ENCODE results near the gene INPP1. TPM values are rescaled to one million over a fixed set of nuclear protein-coding genes. Genes with fewer than 3 reads are reported as not detected.

The INPP1 gene
- total RNA-seq, 1 experiment from 2014 or later, result 23.2 TPM

DNA sequence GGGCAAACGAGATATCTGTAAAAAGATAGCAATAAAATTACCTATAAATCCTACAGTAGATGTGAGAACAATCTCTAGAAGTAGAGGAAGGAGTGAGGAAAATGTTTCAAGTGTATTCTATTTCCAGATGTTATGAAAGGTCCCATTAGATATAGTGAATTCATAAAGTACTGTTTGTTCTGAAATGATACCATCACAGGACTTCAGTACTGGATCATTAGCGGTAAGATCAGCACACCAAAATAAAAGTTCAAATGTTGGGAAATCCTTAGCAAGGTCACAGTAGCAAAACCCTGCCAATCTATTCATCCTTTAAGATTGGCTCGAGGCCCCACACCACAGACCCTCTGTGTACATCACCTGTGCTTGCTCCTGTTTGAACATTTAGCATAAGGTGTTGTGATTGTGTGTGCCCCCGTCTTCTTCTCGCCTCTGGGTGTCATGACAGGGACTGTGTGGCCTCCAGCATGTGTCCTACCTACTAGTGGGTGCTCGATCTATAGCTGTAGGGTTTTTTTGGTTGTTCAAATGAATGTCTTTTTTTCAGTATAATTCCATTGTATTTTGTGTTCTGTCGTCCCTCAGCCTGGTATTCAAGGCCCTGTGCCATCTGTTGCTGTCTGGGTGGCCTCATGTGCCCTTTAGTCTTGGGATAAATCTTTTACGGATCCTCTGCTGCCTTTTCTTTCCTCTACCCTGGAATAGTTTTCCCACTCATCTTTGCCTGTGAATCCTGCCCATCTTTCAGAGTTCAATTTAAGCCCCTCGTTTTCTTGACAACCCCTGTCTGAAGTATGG is 73.9 kb downstream of the INPP1 start:
- Mint-ChIP-seq H3K27ac (ENCODE audit: unreplicated experiment) (no peak overlapping the region), H3K4me3 (ENCODE audit: unreplicated experiment) (no peak overlapping the region), H3K27me3 (ENCODE audit: insufficient read depth, unreplicated experiment) (no peaks in the 10 kb centered on the region), H3K36me3 (ENCODE audit: insufficient read depth, unreplicated experiment) (no peaks in the 10 kb centered on the region), H3K9me3 (ENCODE audit: unreplicated experiment) (no peaks in the 10 kb centered on the region), H3K4me1 (ENCODE audit: low read depth, unreplicated experiment) (no peaks in the 10 kb centered on the region)
- Histone ChIP-seq H3K4me1 (no peaks in the 10 kb centered on the region), H3K9me3 (no peaks in the 10 kb centered on the region), H3K4me3 (ENCODE audit: low read depth, low read length) (no peak overlapping the region), H3K27me3 (replicated peaks; ENCODE audit: control insufficient read depth, insufficient read depth, low read length) (no peaks in the 10 kb centered on the region), H3K36me3 (ENCODE audit: control insufficient read depth, insufficient read depth, low read length) (no peaks in the 10 kb centered on the region)
- no TSS peak for BruUV-seq (replicated peaks)
- POLR2A ChIA-PET, result no interaction called here
- TF ChIP-seq, protein P1, sequence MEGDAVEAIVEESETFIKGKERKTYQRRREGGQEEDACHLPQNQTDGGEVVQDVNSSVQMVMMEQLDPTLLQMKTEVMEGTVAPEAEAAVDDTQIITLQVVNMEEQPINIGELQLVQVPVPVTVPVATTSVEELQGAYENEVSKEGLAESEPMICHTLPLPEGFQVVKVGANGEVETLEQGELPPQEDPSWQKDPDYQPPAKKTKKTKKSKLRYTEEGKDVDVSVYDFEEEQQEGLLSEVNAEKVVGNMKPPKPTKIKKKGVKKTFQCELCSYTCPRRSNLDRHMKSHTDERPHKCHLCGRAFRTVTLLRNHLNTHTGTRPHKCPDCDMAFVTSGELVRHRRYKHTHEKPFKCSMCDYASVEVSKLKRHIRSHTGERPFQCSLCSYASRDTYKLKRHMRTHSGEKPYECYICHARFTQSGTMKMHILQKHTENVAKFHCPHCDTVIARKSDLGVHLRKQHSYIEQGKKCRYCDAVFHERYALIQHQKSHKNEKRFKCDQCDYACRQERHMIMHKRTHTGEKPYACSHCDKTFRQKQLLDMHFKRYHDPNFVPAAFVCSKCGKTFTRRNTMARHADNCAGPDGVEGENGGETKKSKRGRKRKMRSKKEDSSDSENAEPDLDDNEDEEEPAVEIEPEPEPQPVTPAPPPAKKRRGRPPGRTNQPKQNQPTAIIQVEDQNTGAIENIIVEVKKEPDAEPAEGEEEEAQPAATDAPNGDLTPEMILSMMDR (IDR thresholded peaks at IDR 0.05; ENCODE audit: insufficient read depth in 1 of 2, low read depth in 1 of 2, low read length in 1 of 2, severe bottlenecking in 1 of 2, unreplicated experiment in 1 of 2), result no peak
- CTCF ChIA-PET, result no interaction called here
- DNase-seq, result no peak
- intact Hi-C loops (cut with micrococcal nuclease; ENCODE audit: unreplicated experiment), result no loop called here

DNA sequence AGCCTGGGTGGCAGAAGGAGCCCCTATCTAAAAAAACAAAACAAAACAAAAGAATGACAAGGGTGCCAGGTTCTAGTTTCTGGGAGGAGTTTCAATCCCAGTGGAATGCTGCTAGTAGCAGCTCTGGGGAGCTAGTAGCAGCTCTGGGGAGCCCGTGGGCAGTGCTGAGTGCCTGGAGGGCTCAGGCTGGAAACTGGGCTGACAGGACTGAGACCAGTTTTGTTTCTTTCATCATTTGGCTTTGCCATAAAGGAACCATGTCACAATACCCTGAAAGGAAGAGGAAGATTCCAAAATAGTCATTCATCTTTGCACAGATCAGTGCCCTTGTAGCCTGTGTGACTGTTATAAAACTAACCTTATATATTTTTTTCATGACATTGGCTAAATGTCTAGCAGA is 75.3 kb downstream of the INPP1 start:
- POLR2A ChIA-PET, result no interaction called here
- peak in 1 of 2 experiments; percentile 18 for DNase-seq
- H3K27ac Mint-ChIP-seq (ENCODE audit: unreplicated experiment), result no peak overlapping the region

DNA sequence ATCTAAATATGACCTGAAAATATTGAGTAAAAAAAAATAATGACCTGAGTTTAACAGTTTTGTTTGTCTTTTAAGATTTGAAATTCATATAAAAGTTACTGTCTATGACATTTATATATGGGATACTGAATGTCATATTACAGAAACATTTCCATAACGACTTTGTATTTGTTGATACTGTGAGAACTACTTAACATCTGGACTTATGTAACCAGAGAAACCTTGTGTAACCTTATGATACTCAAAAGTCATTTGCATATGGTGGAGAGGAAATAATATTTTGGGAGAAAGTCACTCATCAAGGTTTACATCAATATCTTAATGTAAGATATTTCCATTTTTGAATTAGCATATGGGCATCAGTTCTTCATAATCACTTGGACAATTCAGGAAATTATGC is 77.4 kb downstream of the INPP1 start:
- Histone ChIP-seq H3K27me3 (replicated peaks; ENCODE audit: control insufficient read depth, insufficient read depth, low read length) (no peaks in the 10 kb centered on the region), H3K9me3 (no peaks in the 10 kb centered on the region), H3K36me3 (ENCODE audit: control insufficient read depth, insufficient read depth, low read length) (no peaks in the 10 kb centered on the region), H3K4me1 (no peaks in the 10 kb centered on the region), H3K4me3 (ENCODE audit: low read depth, low read length) (no peak overlapping the region)
- Mint-ChIP-seq H3K4me3 (ENCODE audit: unreplicated experiment) (no peak overlapping the region), H3K9me3 (ENCODE audit: unreplicated experiment) (no peaks in the 10 kb centered on the region), H3K36me3 (ENCODE audit: insufficient read depth, unreplicated experiment) (no peaks in the 10 kb centered on the region), H3K27ac (ENCODE audit: unreplicated experiment) (no peak overlapping the region), H3K4me1 (ENCODE audit: low read depth, unreplicated experiment) (no peaks in the 10 kb centered on the region), H3K27me3 (ENCODE audit: insufficient read depth, unreplicated experiment) (no peaks in the 10 kb centered on the region)
- ChIA-PET CTCF (no interaction called here), POLR2A (no interaction called here)
- TF ChIP-seq, protein P1 (IDR thresholded peaks at IDR 0.05; ENCODE audit: insufficient read depth in 1 of 2, low read depth in 1 of 2, low read length in 1 of 2, severe bottlenecking in 1 of 2, unreplicated experiment in 1 of 2), result no peak
- no TSS peak for BruUV-seq (replicated peaks)
- no peak for DNase-seq
- intact Hi-C loops (cut with micrococcal nuclease; ENCODE audit: unreplicated experiment), result no loop called here

More for the DNA sequence above, 75.3 kb downstream of the INPP1 start:
- H3K27me3 Mint-ChIP-seq (ENCODE audit: insufficient read depth, unreplicated experiment), result no peaks in the 10 kb centered on the region
- no peaks in the 10 kb centered on the region for H3K9me3 Mint-ChIP-seq (ENCODE audit: unreplicated experiment)
- no peak overlapping the region for H3K4me3 Mint-ChIP-seq (ENCODE audit: unreplicated experiment)
- H3K27me3 ChIP-seq (replicated peaks; ENCODE audit: control insufficient read depth, insufficient read depth, low read length), result no peaks in the 10 kb centered on the region
- no peaks in the 10 kb centered on the region for H3K36me3 ChIP-seq (ENCODE audit: control insufficient read depth, insufficient read depth, low read length)
- no TSS peak for BruUV-seq (replicated peaks)
- H3K9me3 ChIP-seq, result no peaks in the 10 kb centered on the region
- TF ChIP-seq, protein P1 (IDR thresholded peaks at IDR 0.05; ENCODE audit: insufficient read depth in 1 of 2, low read depth in 1 of 2, low read length in 1 of 2, severe bottlenecking in 1 of 2, unreplicated experiment in 1 of 2), result no peak
- no peak overlapping the region for H3K4me3 ChIP-seq (ENCODE audit: low read depth, low read length)
- intact Hi-C loops (cut with micrococcal nuclease; ENCODE audit: unreplicated experiment), result loop anchor here (2.0 kb wide), 1 partner anchor 38 kb away; no protein-coding TSS in a partner anchor
- no peaks in the 10 kb centered on the region for H3K4me1 Mint-ChIP-seq (ENCODE audit: low read depth, unreplicated experiment)
- no peaks in the 10 kb centered on the region for H3K4me1 ChIP-seq
- no peaks in the 10 kb centered on the region for H3K36me3 Mint-ChIP-seq (ENCODE audit: insufficient read depth, unreplicated experiment)
- CTCF ChIA-PET, result no interaction called here

Other genes starting within 250 kb of the INPP1 start
- 32.0 and 34.4 TPM in 2 replicates for gene HIBCH, start 23.8 kb upstream of the INPP1 start, total RNA-seq (2022)
- 10.9 and 11.1 TPM in 2 replicates for gene MFSD6, start 64.8 kb downstream of the INPP1 start, total RNA-seq (2022)
- 19.1 and 20.2 TPM in 2 replicates for gene NEMP2, start 191.1 kb downstream of the INPP1 start, total RNA-seq (2022)